Pancreas (tissue), 10 donors: Measurements from ENCODE around the gene RRP12. TPM values are rescaled to one million over a fixed set of nuclear protein-coding genes. Genes with fewer than 3 reads are reported as not detected.

Experiments used
- ATAC-seq, 4 donors: fragments of 200-7000 bp; cut with Tn5 transposase; one replicate each; pipeline versions ENCODE4 v1.8.0 to v1.9.1; 2020; ENCODE audit warnings: mild to moderate bottlenecking in 4 of 4, moderate library complexity in 4 of 4
- DNase-seq, 6 donors: peaks; one replicate each; pipeline ENCODE4 v3.0.0-alpha.2; 2020
- FAIRE-seq: peaks from 2 replicates; lab custom pipeline; 2012; peaks lifted over from hg19 to GRCh38; lab: Jason Lieb, UNC
- H3K27ac ChIP-seq, 4 donors: fragments of 200-600 bp; sonication (generic); 1 replicate in 3 of 4; 2 replicates in 1 of 4; pipeline versions ENCODE4 v1.5.0 to v1.8.0; 2020
- H3K27me3 ChIP-seq, 4 donors: fragments of 200-600 bp; one replicate each; pipeline ENCODE4 v1.8.0; 2021
- H3K36me3 ChIP-seq, 3 donors: fragments of 200-600 bp; sonication (generic) in 1 of 3; one replicate each; pipeline versions ENCODE4 v1.5.0 to v1.8.0; 2020 to 2021
- H3K4me1 ChIP-seq, 3 donors: fragments of 200-600 bp; one replicate each; pipeline ENCODE4 v1.8.0; 2021
- H3K4me3 ChIP-seq, 4 donors: fragments of 200-600 bp; sonication (generic) in 2 of 4; one replicate each; pipeline versions ENCODE4 v1.5.0 to v1.8.0; 2020 to 2021
- H3K9me3 ChIP-seq, 4 donors: fragments of 200-600 bp; one replicate each; pipeline ENCODE4 v1.8.0; 2021
- WGBS, 2 donors: extraction: QIAGEN DNeasy Blood & Tissue Kit; methylation state at CpG; one replicate each; pipeline ENCODE4 v1.1.7; 2013; 5-methylcytosine and 5-hydroxymethylcytosine counted together
- intact Hi-C, 3 donors: fragments of 100-400 bp; cut with DNase I; formaldehyde crosslinking; loops; one replicate each; pipeline versions ENCODE4 v1.11.1 to v1.14.2; 2022
- polyA plus RNA-seq, 2 donors: library from polyadenylated mRNA; stranded (reverse); fragments of 200-250 nt; gene quantifications; one replicate each; pipeline ENCODE4 v1.2.3, GENCODE V29; 2013
- total RNA-seq, 6 donors: library from RNA; stranded (reverse); fragmentation: NEBNext Ultra II Directional in 4 of 6; extraction: Animal tissue kit (Norgen Biotek cat#: 25700) in 4 of 6; gene quantifications; one replicate each; pipeline versions ENCODE4 v1.2.1 to v1.2.4, GENCODE V29; 2021 to 2023
- TF ChIP-seq, protein P1 (sequence below), 4 donors: fragments of 200-600 bp; sonication (generic) in 3 of 4; IDR thresholded peaks; one replicate each; pipeline versions ENCODE4 v1.5.0 to v1.8.0; 2021; ENCODE audit warnings: antibody characterized with exemption in 4 of 4
- donor health status: healthy with polysubstance abuse.
- donor health status: DM: no; HTN: no; CAD: no; lungs with moderate emphysema.
- donor health status: DM: no; HTN: no; CAD: no.
- donor health status: control.
- donor health status: control.
- donor health status: Bipolar disorder and iron deficiency.
- donor health status: DM: yes; HTN: yes; CAD: no.
- donor health status: DM: no; HTN: no; CAD: no.
- donor health status: DM: no; HTN: no; CAD: no.
- donor health status: DM: yes; HTN: yes; CAD: no.

Gene RRP12
- total and polyA plus RNA-seq, 8 donors, result 22.3 to 44.9 (median 28.1) TPM

GRCh38 chr10:97336006-97336405 is 65.1 kb downstream of the RRP12 start:
- DNase-seq (no peak), FAIRE-seq (no peak), ATAC-seq (no peak)
- TF ChIP-seq, protein P1, sequence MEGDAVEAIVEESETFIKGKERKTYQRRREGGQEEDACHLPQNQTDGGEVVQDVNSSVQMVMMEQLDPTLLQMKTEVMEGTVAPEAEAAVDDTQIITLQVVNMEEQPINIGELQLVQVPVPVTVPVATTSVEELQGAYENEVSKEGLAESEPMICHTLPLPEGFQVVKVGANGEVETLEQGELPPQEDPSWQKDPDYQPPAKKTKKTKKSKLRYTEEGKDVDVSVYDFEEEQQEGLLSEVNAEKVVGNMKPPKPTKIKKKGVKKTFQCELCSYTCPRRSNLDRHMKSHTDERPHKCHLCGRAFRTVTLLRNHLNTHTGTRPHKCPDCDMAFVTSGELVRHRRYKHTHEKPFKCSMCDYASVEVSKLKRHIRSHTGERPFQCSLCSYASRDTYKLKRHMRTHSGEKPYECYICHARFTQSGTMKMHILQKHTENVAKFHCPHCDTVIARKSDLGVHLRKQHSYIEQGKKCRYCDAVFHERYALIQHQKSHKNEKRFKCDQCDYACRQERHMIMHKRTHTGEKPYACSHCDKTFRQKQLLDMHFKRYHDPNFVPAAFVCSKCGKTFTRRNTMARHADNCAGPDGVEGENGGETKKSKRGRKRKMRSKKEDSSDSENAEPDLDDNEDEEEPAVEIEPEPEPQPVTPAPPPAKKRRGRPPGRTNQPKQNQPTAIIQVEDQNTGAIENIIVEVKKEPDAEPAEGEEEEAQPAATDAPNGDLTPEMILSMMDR (IDR thresholded peaks at IDR 0.05), result no peak
- peaks cover 11 to 27% (median 18%) of the 10 kb centered on the region in 3 donors for H3K4me1 ChIP-seq
- no peak overlapping the region for H3K4me3 ChIP-seq
- WGBS, 2 donors, result 36 to 47% methylated on average over 5 of the region's 5 CpGs
- peak overlapping the region in 1 of 4 donors; percentile 69 for H3K27ac ChIP-seq
- no peaks in the 10 kb centered on the region for H3K36me3 ChIP-seq
- intact Hi-C loops, result loop anchor here in 1 of 3 donors (10.0 kb wide), 1 partner anchor 51 kb away; no protein-coding TSS in a partner anchor
- H3K9me3 ChIP-seq, result no peaks in the 10 kb centered on the region
- H3K27me3 ChIP-seq, result no peaks in the 10 kb centered on the region

DNA sequence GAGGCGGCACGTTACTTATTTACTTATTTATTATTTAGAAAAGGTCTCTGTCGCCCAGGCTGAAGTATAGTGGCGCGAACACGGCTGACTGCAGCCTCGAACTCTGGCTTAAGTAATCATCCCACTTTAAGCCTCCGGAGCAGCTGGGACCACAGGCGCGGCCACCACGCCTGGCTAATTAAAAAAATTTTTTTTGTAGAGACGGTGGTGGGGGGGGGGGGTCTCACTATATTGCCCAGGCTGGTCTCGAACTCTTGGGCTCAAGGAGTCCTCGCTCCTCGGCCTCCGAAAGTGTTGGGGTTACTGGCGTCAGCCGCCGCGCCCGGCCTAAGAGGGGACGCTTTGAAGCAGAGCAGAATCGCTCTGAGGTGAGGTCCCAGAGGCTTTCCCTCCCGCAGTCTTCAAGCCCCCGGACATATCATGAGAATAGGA is 65.9 kb downstream of the RRP12 start:
- Histone ChIP-seq H3K27me3 (no peaks in the 10 kb centered on the region), H3K9me3 (no peaks in the 10 kb centered on the region), H3K36me3 (no peaks in the 10 kb centered on the region), H3K27ac (peak overlapping the region; percentile 79 to 96 (median 90)), H3K4me1 (peaks cover 11 to 30% (median 21%) of the 10 kb centered on the region in 3 donors), H3K4me3 (peak overlapping the region in 3 of 4 donors; percentile 73 to 83 (median 82))
- DNase-seq, result peak in 5 of 6 donors; percentile 26 to 76 (median 50)
- TF ChIP-seq, protein P1 (IDR thresholded peaks at IDR 0.05), result no peak
- WGBS, 2 donors, result 12 to 15% methylated on average over 25 of the region's 25 CpGs
- intact Hi-C loops, result loop anchor here in 1 of 3 donors (10.0 kb wide), 1 partner anchor 50 kb away; no protein-coding TSS in a partner anchor
- FAIRE-seq, result no peak
- no peak for ATAC-seq

GRCh38 chr10:97334370-97335175 is 66.6 kb downstream of the RRP12 start, which contains the start of gene FRAT2:
TSS of gene FRAT2 (minus strand) at chr10:97334729. CDS start at chr10:97334572, 157 bp downstream.
- peak within 1 kb of the TSS; percentile 79 to 96 (median 90) for H3K27ac ChIP-seq
- TF ChIP-seq, protein P1 (IDR thresholded peaks at IDR 0.05), result no peak
- no peaks in the 10 kb centered on the region for H3K9me3 ChIP-seq
- no peak for FAIRE-seq
- peak; percentile 89 to 95 (median 92) for DNase-seq
- intact Hi-C loops, result loop anchor here in 1 of 3 donors (10.0 kb wide), 1 partner anchor 50 kb away; no protein-coding TSS in a partner anchor
- peaks cover 11 to 36% (median 25%) of the 10 kb centered on the region in 3 donors for H3K4me1 ChIP-seq
- WGBS, 2 donors, result 0 to 1% methylated on average over 64 to 103 of the region's 103 CpGs
- ATAC-seq, result peak; percentile 86 to 95 (median 90)
- H3K36me3 ChIP-seq, result no peaks in the 10 kb centered on the region
- H3K4me3 ChIP-seq, result peak within 1 kb of the TSS; percentile 73 to 92 (median 82)
- no peaks in the 10 kb centered on the region for H3K27me3 ChIP-seq

- FAIRE-seq, result no peak
- peak overlapping the region; percentile 79 to 96 (median 90) for H3K27ac ChIP-seq
Measured at GRCh38 chr10:97333601-97334369, 67.4 kb downstream of the RRP12 start.

More at GRCh38 chr10:97333601-97334369, 67.4 kb downstream of the RRP12 start:
- DNase-seq (peak; percentile 50 to 77 (median 62)), ATAC-seq (peak; percentile 9 to 39 (median 26))
- intact Hi-C loops, result loop anchor here in 1 of 3 donors (10.0 kb wide), 1 partner anchor 49 kb away; no protein-coding TSS in a partner anchor
- TF ChIP-seq, protein P1 (IDR thresholded peaks at IDR 0.05), result no peak
- Histone ChIP-seq H3K4me1 (peaks cover 19 to 44% (median 33%) of the 10 kb centered on the region in 3 donors), H3K36me3 (no peaks in the 10 kb centered on the region), H3K4me3 (peak overlapping the region; percentile 73 to 92 (median 82)), H3K27me3 (no peaks in the 10 kb centered on the region), H3K9me3 (no peaks in the 10 kb centered on the region)
- WGBS, 2 donors, result 0% methylated on average over 50 to 89 of the region's 89 CpGs
